Caco-2 (cell line): ENCODE data around the gene LSM7. TPM values are rescaled to one million over a fixed set of nuclear protein-coding genes. Genes with fewer than 3 reads are reported as not detected.

Experiments used
- BruUV-seq: library from RNA; stranded (reverse); fragments of 400-500 nt; replicated peaks from 2 replicates; lab custom pipeline; 2021; lab: Mats Ljungman, UMichigan
- CTCF ChIA-PET: fragments of 300-600 bp; sonication (Branson Sonifier 250); formaldehyde crosslinking; loops from one replicate; lab custom pipeline; 2022; ENCODE audit warnings: antibody characterized with exemption; lab: Charles Lee
- POLR2A ChIA-PET: fragments of 300-600 bp; sonication (Branson Sonifier 250); formaldehyde crosslinking; loops from one replicate; lab custom pipeline; 2022; ENCODE audit warnings: antibody characterized with exemption; lab: Charles Lee
- DNase-seq, 2 experiments: peaks; one replicate each; pipeline versions ENCODE4 v3.0.0 to v3.0.0-alpha.2; 2020 to 2022
- H3K27me3 ChIP-seq: replicated peaks from 2 replicates; pipeline ENCODE4 v1.6.0; 2011; ENCODE audit warnings: low read length; ENCODE audit not compliant: control insufficient read depth, insufficient read depth
- H3K36me3 ChIP-seq: 2 replicates; pipeline ENCODE4 v1.5.1; 2011; ENCODE audit warnings: low read length; ENCODE audit not compliant: control insufficient read depth, insufficient read depth
- H3K4me1 ChIP-seq: fragments of 250-450 bp; sonication (Bioruptor Pico); 2 replicates; pipeline ENCODE4 v1.5.1; 2020; ENCODE audit warnings: mild to moderate bottlenecking
- H3K4me3 ChIP-seq: 2 replicates; pipeline ENCODE4 v1.5.1; 2011; ENCODE audit warnings: low read depth, mild to moderate bottlenecking, control low read depth, low read length
- H3K9me3 ChIP-seq: fragments of 250-450 bp; sonication (Bioruptor Pico); 2 replicates; pipeline ENCODE4 v1.5.1; 2020; ENCODE audit warnings: mild to moderate bottlenecking, moderate library complexity
- H3K27ac Mint-ChIP-seq: one replicate; pipeline ENCODE4 v1.8.0; 2022; ENCODE audit warnings: mixed read lengths; ENCODE audit not compliant: unreplicated experiment
- H3K27me3 Mint-ChIP-seq: one replicate; pipeline ENCODE4 v1.8.0; 2022; ENCODE audit warnings: mixed read lengths; ENCODE audit not compliant: insufficient read depth, unreplicated experiment
- H3K36me3 Mint-ChIP-seq: one replicate; pipeline ENCODE4 v1.8.0; 2022; ENCODE audit warnings: mild to moderate bottlenecking, mixed read lengths; ENCODE audit not compliant: insufficient read depth, unreplicated experiment
- H3K4me1 Mint-ChIP-seq: one replicate; pipeline ENCODE4 v1.8.0; 2022; ENCODE audit warnings: low read depth, mixed read lengths; ENCODE audit not compliant: unreplicated experiment
- H3K4me3 Mint-ChIP-seq: one replicate; pipeline ENCODE4 v1.8.0; 2022; ENCODE audit warnings: mild to moderate bottlenecking, moderate library complexity, mixed read lengths; ENCODE audit not compliant: unreplicated experiment
- H3K9me3 Mint-ChIP-seq: one replicate; pipeline ENCODE4 v1.8.0; 2022; ENCODE audit warnings: mixed read lengths; ENCODE audit not compliant: unreplicated experiment
- intact Hi-C: fragments of 100-400 bp; cut with micrococcal nuclease; formaldehyde crosslinking; loops from one replicate; pipeline ENCODE4 v1.10.0; 2022; ENCODE audit not compliant: unreplicated experiment
- total RNA-seq: library from RNA; stranded (reverse); gene quantifications from 2 replicates; pipeline ENCODE4 v1.2.3, GENCODE V29; 2022
- TF ChIP-seq, protein P1 (sequence below), 2 experiments: fragments of 200-600 bp in 1 of 2; IDR thresholded peaks; 1 replicate in 1 of 2; 2 replicates in 1 of 2; pipeline versions ENCODE4 v1.5.1 to v1.8.0; 2011 to 2022; ENCODE audit warnings: antibody characterized with exemption in 1 of 2, control low read depth in 1 of 2, inconsistent platforms in 1 of 2, low read depth in 1 of 2, low read length in 1 of 2, mild to moderate bottlenecking in 1 of 2, moderate library complexity in 1 of 2; ENCODE audit not compliant: insufficient read depth in 1 of 2, severe bottlenecking in 1 of 2, unreplicated experiment in 1 of 2

LSM7 gene
- total RNA-seq, 1 experiment from 2014 or later: 141 TPM

DNA sequence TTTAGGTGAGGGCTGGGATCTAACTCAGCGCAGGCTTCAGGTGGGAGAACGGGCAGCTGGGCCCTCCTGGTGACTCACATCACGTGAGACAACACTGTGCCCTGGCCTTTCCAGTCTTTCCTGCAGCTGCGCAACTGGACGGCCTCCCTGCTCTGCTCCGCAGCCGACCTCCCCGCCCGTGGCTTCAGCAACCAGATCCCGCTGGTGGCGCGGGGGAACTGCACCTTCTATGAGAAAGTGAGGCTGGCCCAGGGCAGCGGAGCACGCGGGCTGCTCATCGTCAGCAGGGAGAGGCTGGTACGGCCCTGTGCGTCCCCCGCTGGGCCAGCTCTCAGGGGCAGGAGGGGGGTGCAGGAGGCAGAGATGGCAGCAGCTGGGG, 8.9 kb upstream of the LSM7 start:
- peaks cover 4% of the 10 kb centered on the region for H3K36me3 ChIP-seq
- H3K4me3 ChIP-seq: no peak overlapping the region
- ChIA-PET POLR2A (no interaction called here), CTCF (no interaction called here)
- DNase-seq: peak; percentile 64 to 77
- H3K9me3 ChIP-seq: peaks cover 2% of the 10 kb centered on the region; the same call in 1 of the 2 replicates
- TF ChIP-seq, protein P1, sequence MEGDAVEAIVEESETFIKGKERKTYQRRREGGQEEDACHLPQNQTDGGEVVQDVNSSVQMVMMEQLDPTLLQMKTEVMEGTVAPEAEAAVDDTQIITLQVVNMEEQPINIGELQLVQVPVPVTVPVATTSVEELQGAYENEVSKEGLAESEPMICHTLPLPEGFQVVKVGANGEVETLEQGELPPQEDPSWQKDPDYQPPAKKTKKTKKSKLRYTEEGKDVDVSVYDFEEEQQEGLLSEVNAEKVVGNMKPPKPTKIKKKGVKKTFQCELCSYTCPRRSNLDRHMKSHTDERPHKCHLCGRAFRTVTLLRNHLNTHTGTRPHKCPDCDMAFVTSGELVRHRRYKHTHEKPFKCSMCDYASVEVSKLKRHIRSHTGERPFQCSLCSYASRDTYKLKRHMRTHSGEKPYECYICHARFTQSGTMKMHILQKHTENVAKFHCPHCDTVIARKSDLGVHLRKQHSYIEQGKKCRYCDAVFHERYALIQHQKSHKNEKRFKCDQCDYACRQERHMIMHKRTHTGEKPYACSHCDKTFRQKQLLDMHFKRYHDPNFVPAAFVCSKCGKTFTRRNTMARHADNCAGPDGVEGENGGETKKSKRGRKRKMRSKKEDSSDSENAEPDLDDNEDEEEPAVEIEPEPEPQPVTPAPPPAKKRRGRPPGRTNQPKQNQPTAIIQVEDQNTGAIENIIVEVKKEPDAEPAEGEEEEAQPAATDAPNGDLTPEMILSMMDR (IDR thresholded peaks at IDR 0.05; ENCODE audit: insufficient read depth in 1 of 2, low read depth in 1 of 2, low read length in 1 of 2, severe bottlenecking in 1 of 2, unreplicated experiment in 1 of 2): peak; percentile 17 to 18
- no TSS peak for BruUV-seq
- Mint-ChIP-seq H3K27me3 (no peaks in the 10 kb centered on the region), H3K36me3 (peaks cover 25% of the 10 kb centered on the region), H3K4me1 (peaks cover 25% of the 10 kb centered on the region), H3K9me3 (no peaks in the 10 kb centered on the region), H3K4me3 (no peak overlapping the region), H3K27ac (peak overlapping the region; percentile 85)
- peaks cover 32% of the 10 kb centered on the region for H3K4me1 ChIP-seq
- no peaks in the 10 kb centered on the region for H3K27me3 ChIP-seq
- intact Hi-C loops: no loop called here

DNA sequence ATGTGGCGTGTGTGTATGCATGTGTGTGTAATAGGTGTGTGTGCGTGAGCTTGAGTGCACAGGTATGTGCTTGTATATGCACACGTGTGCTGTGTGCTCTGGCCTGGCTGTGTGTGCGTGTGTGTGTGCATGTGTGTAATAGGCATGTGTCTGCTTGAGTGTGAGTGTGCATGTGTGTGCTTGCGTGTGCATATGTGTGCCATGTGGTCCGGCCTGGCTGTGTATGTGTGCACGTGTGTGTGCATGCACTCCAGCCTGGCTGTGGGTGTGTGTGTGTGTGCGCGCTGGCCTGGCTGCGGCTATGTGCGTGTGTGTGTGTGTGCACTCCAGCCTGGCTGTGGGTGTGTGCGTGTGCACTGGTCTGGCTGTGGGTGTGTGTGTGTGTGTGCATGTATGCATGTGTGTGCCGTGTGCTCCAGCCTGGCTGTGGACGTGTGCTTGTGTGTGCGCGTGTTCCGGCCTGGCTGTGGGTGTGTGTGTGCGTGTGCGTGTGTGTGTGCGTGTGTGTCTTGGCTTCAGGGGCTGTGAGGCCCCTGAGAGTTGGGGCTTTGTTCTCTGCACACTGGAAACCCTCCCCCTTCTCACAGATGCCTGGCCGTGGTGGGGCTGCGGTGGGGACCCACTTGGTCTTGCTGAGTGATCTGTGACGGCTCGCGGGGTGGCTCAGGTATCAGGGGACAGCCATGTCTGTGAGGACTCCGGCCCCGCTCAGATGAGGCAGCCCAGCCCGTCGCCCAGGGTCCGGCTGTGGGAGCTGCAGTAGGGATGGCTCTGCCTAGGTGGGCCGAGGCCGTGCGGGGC, 8.3 kb upstream of the LSM7 start:
- Mint-ChIP-seq H3K4me3 (no peak overlapping the region), H3K27me3 (no peaks in the 10 kb centered on the region), H3K36me3 (peaks cover 19% of the 10 kb centered on the region), H3K4me1 (peaks cover 25% of the 10 kb centered on the region), H3K9me3 (no peaks in the 10 kb centered on the region), H3K27ac (peak overlapping the region; percentile 85)
- Histone ChIP-seq H3K9me3 (peaks cover 2% of the 10 kb centered on the region; the same call in 1 of the 2 replicates), H3K4me3 (no peak overlapping the region), H3K27me3 (no peaks in the 10 kb centered on the region), H3K4me1 (peaks cover 32% of the 10 kb centered on the region), H3K36me3 (peaks cover 4% of the 10 kb centered on the region)
- BruUV-seq: no TSS peak
- CTCF ChIA-PET: no interaction called here
- POLR2A ChIA-PET: no interaction called here
- intact Hi-C loops: no loop called here
- no peak for DNase-seq
- TF ChIP-seq, protein P1 (IDR thresholded peaks at IDR 0.05; ENCODE audit: insufficient read depth in 1 of 2, low read depth in 1 of 2, low read length in 1 of 2, severe bottlenecking in 1 of 2, unreplicated experiment in 1 of 2): no peak

DNA sequence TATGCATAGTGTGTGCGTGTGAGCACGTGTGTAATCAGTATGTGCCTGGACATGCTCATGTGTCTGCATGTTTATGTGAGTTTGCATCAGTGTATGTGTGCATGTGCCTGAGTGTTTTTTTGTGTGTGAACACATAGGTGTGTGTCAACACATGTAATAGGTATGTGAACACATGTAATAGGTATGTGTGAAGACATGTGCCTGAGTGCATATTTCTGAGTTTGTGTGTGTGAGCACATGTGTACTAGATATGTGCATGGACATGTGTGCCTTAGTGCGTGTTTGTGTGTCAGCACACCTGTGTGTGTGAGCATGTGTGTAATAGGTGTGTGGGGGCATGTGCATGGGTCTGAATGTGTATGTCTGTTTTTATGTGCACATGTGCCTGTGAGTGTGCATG, 7.5 kb upstream of the LSM7 start:
- Histone ChIP-seq H3K9me3 (peaks cover 2% of the 10 kb centered on the region; the same call in 1 of the 2 replicates), H3K4me1 (peaks cover 33% of the 10 kb centered on the region), H3K4me3 (no peak overlapping the region), H3K27me3 (no peaks in the 10 kb centered on the region), H3K36me3 (peaks cover 4% of the 10 kb centered on the region)
- H3K4me1 Mint-ChIP-seq: peaks cover 31% of the 10 kb centered on the region
- DNase-seq: no peak
- BruUV-seq: no TSS peak
- intact Hi-C loops: no loop called here
- no peaks in the 10 kb centered on the region for H3K9me3 Mint-ChIP-seq
- no peaks in the 10 kb centered on the region for H3K27me3 Mint-ChIP-seq
- no peak overlapping the region for H3K4me3 Mint-ChIP-seq
- ChIA-PET CTCF (no interaction called here), POLR2A (no interaction called here)
- H3K36me3 Mint-ChIP-seq: peaks cover 22% of the 10 kb centered on the region
- H3K27ac Mint-ChIP-seq: peak overlapping the region; percentile 58
- TF ChIP-seq, protein P1 (IDR thresholded peaks at IDR 0.05; ENCODE audit: insufficient read depth in 1 of 2, low read depth in 1 of 2, low read length in 1 of 2, severe bottlenecking in 1 of 2, unreplicated experiment in 1 of 2): no peak
